SK-N-SH treated with all-trans-retinoic acid at 6 μM for 48 hours (cell line): ENCODE measurements around the gene ARSG.
A peak's percentile ranks its signal among the peaks of the same experiment; 100 is the strongest.

Source experiments
- ATAC-seq: fragments of 200-7000 bp; cut with Tn5 transposase; 3 replicates; pipeline ENCODE4 v1.9.1; 2020; ENCODE audit warnings: mild to moderate bottlenecking, moderate library complexity
- ARNTL ChIP-seq: fragments of 450-650 bp; formaldehyde crosslinking; IDR thresholded peaks from 2 replicates; pipeline ENCODE4 v1.5.0; 2020; ENCODE audit warnings: low read depth, mild to moderate bottlenecking, moderate library complexity, borderline replicate concordance
- BACH2 ChIP-seq: fragments of 250-450 bp; sonication (Bioruptor Pico); IDR thresholded peaks from 2 replicates; pipeline ENCODE4 v1.9.0; 2021; ENCODE audit warnings: mild to moderate bottlenecking, borderline replicate concordance
- CREB5 ChIP-seq: fragments of 250-450 bp; sonication (Bioruptor Pico); IDR thresholded peaks from 2 replicates; pipeline ENCODE4 v1.5.1; 2020; ENCODE audit warnings: low read depth, mild to moderate bottlenecking, moderate library complexity
- CSDC2 ChIP-seq: fragments of 250-450 bp; sonication (Bioruptor Pico); IDR thresholded peaks from 2 replicates; pipeline ENCODE4 v1.5.0; 2020; ENCODE audit warnings: mild to moderate bottlenecking, moderate library complexity
- ESRRG ChIP-seq: fragments of 250-450 bp; sonication (Bioruptor Pico); IDR thresholded peaks from 2 replicates; pipeline ENCODE4 v1.6.1; 2021; ENCODE audit warnings: mild to moderate bottlenecking
- GLIS3 ChIP-seq: fragments of 250-450 bp; sonication (Bioruptor Pico); IDR thresholded peaks from 2 replicates; pipeline ENCODE4 v1.5.0; 2020; ENCODE audit warnings: mild to moderate bottlenecking, moderate library complexity
- PPARA ChIP-seq: fragments of 250-450 bp; sonication (Bioruptor Pico); IDR thresholded peaks from 2 replicates; pipeline ENCODE4 v1.5.0; 2020; ENCODE audit warnings: mild to moderate bottlenecking, borderline replicate concordance
- RARB ChIP-seq: fragments of 250-450 bp; sonication (Bioruptor Pico); IDR thresholded peaks from 2 replicates; pipeline ENCODE4 v1.8.0; 2021; ENCODE audit warnings: mild to moderate bottlenecking, moderate library complexity
- SNAI2 ChIP-seq: fragments of 250-450 bp; sonication (Bioruptor Pico); IDR thresholded peaks from 2 replicates; pipeline ENCODE4 v1.5.0; 2020; ENCODE audit warnings: mild to moderate bottlenecking, moderate library complexity
- TCF4 ChIP-seq: fragments of 250-450 bp; sonication (Bioruptor Pico); IDR thresholded peaks from 2 replicates; pipeline ENCODE4 v1.8.0; 2021; ENCODE audit warnings: mild to moderate bottlenecking, moderate library complexity, borderline replicate concordance
- ZC3H10 ChIP-seq: fragments of 250-450 bp; sonication (Bioruptor Pico); IDR thresholded peaks from 2 replicates; pipeline ENCODE4 v1.5.1; 2021; ENCODE audit warnings: mild to moderate bottlenecking, moderate library complexity
- ZFP3 ChIP-seq: fragments of 250-450 bp; sonication (Bioruptor Pico); IDR thresholded peaks from 2 replicates; pipeline ENCODE4 v1.5.0; 2020; ENCODE audit warnings: mild to moderate bottlenecking, moderate library complexity
- ZFP30 ChIP-seq: fragments of 450-650 bp; formaldehyde crosslinking; IDR thresholded peaks from 2 replicates; pipeline ENCODE4 v1.5.0; 2022; ENCODE audit warnings: mild to moderate bottlenecking, moderate library complexity
- ZNF565 ChIP-seq: fragments of 450-650 bp; formaldehyde crosslinking; conservative IDR thresholded peaks from 2 replicates; pipeline ENCODE4 v1.5.0; 2020; ENCODE audit warnings: low read depth, mild to moderate bottlenecking, moderate library complexity
- ZNF70 ChIP-seq: fragments of 450-650 bp; formaldehyde crosslinking; IDR thresholded peaks from 2 replicates; pipeline ENCODE4 v1.5.0; 2020; ENCODE audit warnings: mild to moderate bottlenecking, moderate library complexity
- ZNF8 ChIP-seq: fragments of 450-650 bp; formaldehyde crosslinking; IDR thresholded peaks from 2 replicates; pipeline ENCODE4 v1.5.0; 2020; ENCODE audit warnings: mild to moderate bottlenecking, moderate library complexity
- TF ChIP-seq, protein P1 (sequence below): fragments of 250-450 bp; sonication (Bioruptor Pico); IDR thresholded peaks from 2 replicates; pipeline ENCODE4 v1.5.0; 2020; ENCODE audit warnings: mild to moderate bottlenecking, moderate library complexity
- TF ChIP-seq, protein P2 (sequence below): fragments of 250-450 bp; sonication (Bioruptor Pico); IDR thresholded peaks from 2 replicates; pipeline ENCODE4 v1.8.0; 2021; ENCODE audit warnings: low read depth, mild to moderate bottlenecking, moderate library complexity, borderline replicate concordance
- TF ChIP-seq, protein P3 (sequence below): fragments of 250-450 bp; sonication (Bioruptor Pico); IDR thresholded peaks from 2 replicates; pipeline ENCODE4 v1.5.1; 2021; ENCODE audit warnings: mild to moderate bottlenecking, moderate library complexity

Gene ARSG

GRCh38 chr17:68317458-68317857 lies 26.2 kb downstream of the ARSG start:
- TF ChIP-seq, protein P1, sequence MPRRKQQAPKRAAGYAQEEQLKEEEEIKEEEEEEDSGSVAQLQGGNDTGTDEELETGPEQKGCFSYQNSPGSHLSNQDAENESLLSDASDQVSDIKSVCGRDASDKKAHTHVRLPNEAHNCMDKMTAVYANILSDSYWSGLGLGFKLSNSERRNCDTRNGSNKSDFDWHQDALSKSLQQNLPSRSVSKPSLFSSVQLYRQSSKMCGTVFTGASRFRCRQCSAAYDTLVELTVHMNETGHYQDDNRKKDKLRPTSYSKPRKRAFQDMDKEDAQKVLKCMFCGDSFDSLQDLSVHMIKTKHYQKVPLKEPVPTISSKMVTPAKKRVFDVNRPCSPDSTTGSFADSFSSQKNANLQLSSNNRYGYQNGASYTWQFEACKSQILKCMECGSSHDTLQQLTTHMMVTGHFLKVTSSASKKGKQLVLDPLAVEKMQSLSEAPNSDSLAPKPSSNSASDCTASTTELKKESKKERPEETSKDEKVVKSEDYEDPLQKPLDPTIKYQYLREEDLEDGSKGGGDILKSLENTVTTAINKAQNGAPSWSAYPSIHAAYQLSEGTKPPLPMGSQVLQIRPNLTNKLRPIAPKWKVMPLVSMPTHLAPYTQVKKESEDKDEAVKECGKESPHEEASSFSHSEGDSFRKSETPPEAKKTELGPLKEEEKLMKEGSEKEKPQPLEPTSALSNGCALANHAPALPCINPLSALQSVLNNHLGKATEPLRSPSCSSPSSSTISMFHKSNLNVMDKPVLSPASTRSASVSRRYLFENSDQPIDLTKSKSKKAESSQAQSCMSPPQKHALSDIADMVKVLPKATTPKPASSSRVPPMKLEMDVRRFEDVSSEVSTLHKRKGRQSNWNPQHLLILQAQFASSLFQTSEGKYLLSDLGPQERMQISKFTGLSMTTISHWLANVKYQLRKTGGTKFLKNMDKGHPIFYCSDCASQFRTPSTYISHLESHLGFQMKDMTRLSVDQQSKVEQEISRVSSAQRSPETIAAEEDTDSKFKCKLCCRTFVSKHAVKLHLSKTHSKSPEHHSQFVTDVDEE (CRISPR knock-in tag): no peak
- TF ChIP-seq ARNTL (CRISPR knock-in tag): no peak
- TF ChIP-seq ZNF8 (CRISPR knock-in tag): no peak
- TF ChIP-seq, protein P2, sequence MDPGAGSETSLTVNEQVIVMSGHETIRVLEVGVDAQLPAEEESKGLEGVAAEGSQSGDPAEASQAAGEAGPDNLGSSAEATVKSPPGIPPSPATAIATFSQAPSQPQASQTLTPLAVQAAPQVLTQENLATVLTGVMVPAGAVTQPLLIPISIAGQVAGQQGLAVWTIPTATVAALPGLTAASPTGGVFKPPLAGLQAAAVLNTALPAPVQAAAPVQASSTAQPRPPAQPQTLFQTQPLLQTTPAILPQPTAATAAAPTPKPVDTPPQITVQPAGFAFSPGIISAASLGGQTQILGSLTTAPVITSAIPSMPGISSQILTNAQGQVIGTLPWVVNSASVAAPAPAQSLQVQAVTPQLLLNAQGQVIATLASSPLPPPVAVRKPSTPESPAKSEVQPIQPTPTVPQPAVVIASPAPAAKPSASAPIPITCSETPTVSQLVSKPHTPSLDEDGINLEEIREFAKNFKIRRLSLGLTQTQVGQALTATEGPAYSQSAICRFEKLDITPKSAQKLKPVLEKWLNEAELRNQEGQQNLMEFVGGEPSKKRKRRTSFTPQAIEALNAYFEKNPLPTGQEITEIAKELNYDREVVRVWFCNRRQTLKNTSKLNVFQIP (CRISPR knock-in tag): no peak
- TF ChIP-seq, protein P3, sequence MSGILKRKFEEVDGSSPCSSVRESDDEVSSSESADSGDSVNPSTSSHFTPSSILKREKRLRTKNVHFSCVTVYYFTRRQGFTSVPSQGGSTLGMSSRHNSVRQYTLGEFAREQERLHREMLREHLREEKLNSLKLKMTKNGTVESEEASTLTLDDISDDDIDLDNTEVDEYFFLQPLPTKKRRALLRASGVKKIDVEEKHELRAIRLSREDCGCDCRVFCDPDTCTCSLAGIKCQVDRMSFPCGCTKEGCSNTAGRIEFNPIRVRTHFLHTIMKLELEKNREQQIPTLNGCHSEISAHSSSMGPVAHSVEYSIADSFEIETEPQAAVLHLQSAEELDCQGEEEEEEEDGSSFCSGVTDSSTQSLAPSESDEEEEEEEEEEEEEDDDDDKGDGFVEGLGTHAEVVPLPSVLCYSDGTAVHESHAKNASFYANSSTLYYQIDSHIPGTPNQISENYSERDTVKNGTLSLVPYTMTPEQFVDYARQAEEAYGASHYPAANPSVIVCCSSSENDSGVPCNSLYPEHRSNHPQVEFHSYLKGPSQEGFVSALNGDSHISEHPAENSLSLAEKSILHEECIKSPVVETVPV (CRISPR knock-in tag): no peak
- TF ChIP-seq RARB (CRISPR knock-in tag): no peak
- TF ChIP-seq ZNF565 (CRISPR knock-in tag): no peak
- no peak for TF ChIP-seq SNAI2 (CRISPR knock-in tag)
- no peak for TF ChIP-seq TCF4 (CRISPR knock-in tag)
- TF ChIP-seq ZC3H10 (CRISPR knock-in tag): no peak
- TF ChIP-seq ESRRG (CRISPR knock-in tag): no peak
- no peak for TF ChIP-seq ZNF70 (CRISPR knock-in tag)
- TF ChIP-seq CSDC2: no peak
- TF ChIP-seq CREB5 (CRISPR knock-in tag): no peak
- no peak for ATAC-seq

- TF ChIP-seq CSDC2: no peak
- TF ChIP-seq ZFP3: no peak
- no peak for TF ChIP-seq BACH2 (CRISPR knock-in tag)
- no peak for TF ChIP-seq CREB5 (CRISPR knock-in tag)
- TF ChIP-seq PPARA (CRISPR knock-in tag): no peak
- TF ChIP-seq GLIS3 (CRISPR knock-in tag): no peak
- TF ChIP-seq, protein P2 (CRISPR knock-in tag): no peak
- TF ChIP-seq ZFP30: no peak
Observed at GRCh38 chr17:68318103-68318991, 27.1 kb downstream of the ARSG start.

More at GRCh38 chr17:68318103-68318991, 27.1 kb downstream of the ARSG start:
- ATAC-seq: peak; percentile 26; the same call in 2 of the 3 replicates
